GM12874 (cell line): ENCODE measurements around the gene SFTA2.

ENCODE experiments used
- CTCF ChIP-seq: IDR thresholded peaks from 2 replicates; pipeline ENCODE4 v1.5.1; 2011; ENCODE audit warnings: low read depth, mild to moderate bottlenecking, control low read depth, low read length, moderate library complexity; ENCODE audit not compliant: insufficient read depth

Gene SFTA2

GRCh38 chr6:30965140-30965601 lies 33.2 kb upstream of the SFTA2 start:
- no peak for TF ChIP-seq CTCF

GRCh38 chr6:30964075-30964474 lies 32.1 kb upstream of the SFTA2 start:
- TF ChIP-seq CTCF = no peak

GRCh38 chr6:30963641-30964040 lies 31.7 kb upstream of the SFTA2 start:
- no peak for TF ChIP-seq CTCF

- TF ChIP-seq CTCF = no peak
Measured at GRCh38 chr6:30962716-30963115, 30.7 kb upstream of the SFTA2 start.

GRCh38 chr6:30960907-30961673 lies 29.1 kb upstream of the SFTA2 start:
- TF ChIP-seq CTCF = no peak

GRCh38 chr6:30957716-30958115 lies 25.7 kb upstream of the SFTA2 start:
- no peak for TF ChIP-seq CTCF

GRCh38 chr6:30955367-30956042 lies 23.5 kb upstream of the SFTA2 start:
- TF ChIP-seq CTCF = no peak
